H1 (cell line): ENCODE results near the gene CALM1. TPM values are rescaled to one million over a fixed set of nuclear protein-coding genes. Genes with fewer than 3 reads are reported as not detected.
A peak's percentile ranks its signal among the peaks of the same experiment; 100 is the strongest.

Experiments used
- CTCF ChIA-PET: fragments of 300-600 bp; sonication (Branson Sonifier 250); formaldehyde crosslinking; loops from one replicate; lab custom pipeline; 2021; ENCODE audit not compliant: partially characterized antibody; lab: Charles Lee
- POLR2A ChIA-PET: fragments of 300-600 bp; sonication (Branson Sonifier 250); formaldehyde crosslinking; loops from one replicate; lab custom pipeline; 2021; ENCODE audit warnings: inconsistent platforms; ENCODE audit not compliant: partially characterized antibody; lab: Charles Lee
- DNase-seq, 2 experiments: peaks; one replicate each; pipeline versions ENCODE4 v3.0.0 to v3.0.0-alpha.2; 2010 to 2022; ENCODE audit warnings: low spot score in 2 of 2, low read depth in 1 of 2, mixed read lengths in 1 of 2
- FAIRE-seq: peaks from 2 replicates; lab custom pipeline; 2011; peaks lifted over from hg19 to GRCh38; lab: Jason Lieb, UNC
- H2AFZ ChIP-seq: 2 replicates; pipeline ENCODE4 v1.8.1; 2012; ENCODE audit warnings: low read length, inconsistent platforms
- H2AK5ac ChIP-seq: 2 replicates; pipeline ENCODE4 v1.6.1; 2013; ENCODE audit warnings: low read depth, low read length
- H2BK120ac ChIP-seq: replicated peaks from 2 replicates; pipeline ENCODE3; 2013; ENCODE audit warnings: low read depth, low read length, inconsistent platforms
- H2BK12ac ChIP-seq: 2 replicates; pipeline ENCODE4 v1.6.1; 2013; ENCODE audit warnings: low read depth, low read length
- H2BK15ac ChIP-seq: 2 replicates; pipeline ENCODE4 v1.6.1; 2013; ENCODE audit warnings: low read length
- H2BK20ac ChIP-seq: 2 replicates; pipeline ENCODE4 v1.6.1; 2013; ENCODE audit warnings: low read length
- H2BK5ac ChIP-seq: 2 replicates; pipeline ENCODE4 v1.6.1; 2013; ENCODE audit warnings: low read depth, low read length
- H3K14ac ChIP-seq: 2 replicates; pipeline ENCODE4 v1.6.1; 2013; ENCODE audit warnings: inconsistent platforms; ENCODE audit not compliant: insufficient read length
- H3K18ac ChIP-seq: 2 replicates; pipeline ENCODE4 v1.6.1; 2013; ENCODE audit warnings: low read length; ENCODE audit errors: extremely low read depth
- H3K23ac ChIP-seq: 2 replicates; pipeline ENCODE4 v1.6.1; 2013; ENCODE audit warnings: inconsistent platforms; ENCODE audit not compliant: insufficient read length
- H3K23me2 ChIP-seq: 2 replicates; pipeline ENCODE4 v1.6.1; 2013; ENCODE audit warnings: low read depth, low read length
- H3K27ac ChIP-seq: 2 replicates; pipeline ENCODE4 v1.6.1; 2011; ENCODE audit warnings: low read depth, low read length, inconsistent platforms
- H3K27me3 ChIP-seq, 4 experiments: replicated peaks in 1 of 4; 1 replicate in 1 of 4; 2 replicates in 3 of 4; pipeline versions ENCODE4 v1.6.1 to v1.8.1; 2011 to 2013; ENCODE audit warnings: low read length in 3 of 4, mild to moderate bottlenecking in 3 of 4, inconsistent platforms in 2 of 4, mixed read lengths in 2 of 4, moderate library complexity in 1 of 4; ENCODE audit not compliant: control insufficient read depth in 3 of 4, insufficient read depth in 3 of 4; ENCODE audit errors: extremely low read depth in 1 of 4
- H3K36me3 ChIP-seq, 4 experiments: 2 replicates each; pipeline versions ENCODE4 v1.6.1 to v1.8.1; 2011 to 2013; ENCODE audit warnings: mild to moderate bottlenecking in 4 of 4, low read length in 3 of 4, moderate library complexity in 2 of 4, control low read depth in 1 of 4, inconsistent platforms in 1 of 4; ENCODE audit not compliant: insufficient read depth in 4 of 4, control insufficient read depth in 2 of 4
- H3K4ac ChIP-seq: replicated peaks from 2 replicates; pipeline ENCODE3; 2013; ENCODE audit warnings: low read length, low read depth, mixed read lengths, inconsistent platforms; ENCODE audit not compliant: insufficient read length
- H3K4me1 ChIP-seq, 4 experiments: replicated peaks in 1 of 4; 1 replicate in 1 of 4; 2 replicates in 3 of 4; pipeline versions ENCODE4 v1.6.1 to v1.8.1; 2011 to 2013; ENCODE audit warnings: low read length in 3 of 4, inconsistent platforms in 2 of 4, mixed read lengths in 1 of 4; ENCODE audit not compliant: insufficient read depth in 4 of 4, control insufficient read depth in 3 of 4
- H3K4me2 ChIP-seq, 2 experiments: 2 replicates each; pipeline versions ENCODE4 v1.6.1 to v1.8.1; 2011 to 2013; ENCODE audit warnings: low read depth in 2 of 2, low read length in 2 of 2, control low read depth in 1 of 2, inconsistent platforms in 1 of 2, mild to moderate bottlenecking in 1 of 2; ENCODE audit not compliant: insufficient read depth in 1 of 2
- H3K4me3 ChIP-seq, 4 experiments: fragments of 200-600, 300-600 bp in 1 of 4; sonication (generic), shearing (Covaris generic), sonication (Bioruptor Twin) in 1 of 4; 2 replicates each; pipeline versions ENCODE4 v1.5.1 to v1.8.1; 2011 to 2016; ENCODE audit warnings: low read length in 4 of 4, low read depth in 3 of 4, control low read depth in 2 of 4, inconsistent platforms in 2 of 4, mild to moderate bottlenecking in 2 of 4, mixed read lengths in 1 of 4, moderate library complexity in 1 of 4; ENCODE audit not compliant: insufficient read depth in 2 of 4; ENCODE audit errors: extremely low read depth in 1 of 4
- H3K56ac ChIP-seq: replicated peaks from 2 replicates; pipeline ENCODE3; 2013; ENCODE audit warnings: low read depth, mild to moderate bottlenecking, mixed read lengths, low read length, inconsistent platforms; ENCODE audit not compliant: insufficient read length
- H3K79me1 ChIP-seq: 2 replicates; pipeline ENCODE4 v1.6.1; 2013; ENCODE audit warnings: low read depth, low read length, control low read depth
- H3K79me2 ChIP-seq, 2 experiments: 2 replicates each; pipeline versions ENCODE4 v1.6.1 to v1.8.1; 2012 to 2013; ENCODE audit warnings: low read length in 2 of 2, mild to moderate bottlenecking in 2 of 2, inconsistent platforms in 1 of 2; ENCODE audit not compliant: insufficient read depth in 2 of 2, control insufficient read depth in 1 of 2
- H3K9ac ChIP-seq, 4 experiments: replicated peaks in 1 of 4; 1 replicate in 1 of 4; 2 replicates in 3 of 4; pipeline versions ENCODE4 v1.6.1 to v1.8.1; 2011 to 2013; ENCODE audit warnings: low read depth in 3 of 4, low read length in 3 of 4, control low read depth in 2 of 4, mild to moderate bottlenecking in 2 of 4, moderate library complexity in 2 of 4, inconsistent platforms in 1 of 4; ENCODE audit errors: extremely low read depth in 1 of 4
- H3K9me3 ChIP-seq, 2 experiments: 2 replicates each; pipeline versions ENCODE4 v1.6.1 to v1.8.1; 2012 to 2013; ENCODE audit warnings: mild to moderate bottlenecking in 2 of 2, moderate library complexity in 2 of 2, control low read depth in 1 of 2, inconsistent platforms in 1 of 2, low read depth in 1 of 2, low read length in 1 of 2, mixed read lengths in 1 of 2; ENCODE audit not compliant: insufficient read depth in 2 of 2
- H4K20me1 ChIP-seq, 2 experiments: replicated peaks in 1 of 2; 2 replicates each; pipeline versions ENCODE3 to v1.8.1; 2011 to 2013; ENCODE audit warnings: inconsistent platforms in 2 of 2, low read length in 2 of 2, mild to moderate bottlenecking in 1 of 2; ENCODE audit not compliant: insufficient read depth in 2 of 2, control insufficient read depth in 1 of 2
- H4K5ac ChIP-seq: 2 replicates; pipeline ENCODE4 v1.6.1; 2013; ENCODE audit warnings: low read length, low read depth, mixed read lengths, inconsistent platforms; ENCODE audit not compliant: insufficient read length
- H4K8ac ChIP-seq: 2 replicates; pipeline ENCODE4 v1.8.0; 2013; ENCODE audit warnings: mild to moderate bottlenecking, moderate library complexity, low read length, inconsistent platforms; ENCODE audit not compliant: insufficient read depth; ENCODE audit errors: extremely low read depth
- H4K91ac ChIP-seq: replicated peaks from 2 replicates; pipeline ENCODE3; 2013; ENCODE audit warnings: low read length, mixed read lengths, inconsistent platforms; ENCODE audit not compliant: insufficient read length
- EP300 ChIP-seq, 2 experiments: IDR thresholded peaks; 1 replicate in 1 of 2; 2 replicates in 1 of 2; pipeline ENCODE4 v1.6.1; 2011 to 2012; ENCODE audit warnings: low read depth in 2 of 2, low read length in 2 of 2, mild to moderate bottlenecking in 2 of 2, borderline replicate concordance in 1 of 2, inconsistent platforms in 1 of 2, moderate library complexity in 1 of 2
- EZH2 ChIP-seq: fragments of 200-600 bp; sonication (generic); IDR thresholded peaks from 2 replicates; pipeline ENCODE4 v1.7.1; 2012; ENCODE audit warnings: low read depth, mild to moderate bottlenecking, moderate library complexity, low read length, inconsistent platforms; ENCODE audit not compliant: severe bottlenecking
- HDAC2 ChIP-seq, 2 experiments: fragments of 300-600 bp in 1 of 2; sonication (generic) in 1 of 2; IDR thresholded peaks; 2 replicates each; pipeline ENCODE4 v1.6.1; 2011 to 2012; ENCODE audit warnings: low read depth in 2 of 2, low read length in 2 of 2, mild to moderate bottlenecking in 2 of 2, moderate library complexity in 2 of 2, borderline replicate concordance in 1 of 2, inconsistent platforms in 1 of 2
- KDM4A ChIP-seq: IDR thresholded peaks from one replicate; pipeline ENCODE4 v1.7.1; 2012; ENCODE audit warnings: low read depth, mild to moderate bottlenecking, moderate library complexity, low read length, inconsistent platforms; ENCODE audit not compliant: severe bottlenecking
- KDM5A ChIP-seq: fragments of 200-600 bp; IDR thresholded peaks from 2 replicates; pipeline ENCODE4 v1.7.1; 2012; ENCODE audit warnings: mild to moderate bottlenecking, low read length, inconsistent platforms, mixed read lengths
- POLR2A ChIP-seq, 2 experiments: IDR thresholded peaks; 1 replicate in 1 of 2; 2 replicates in 1 of 2; pipeline ENCODE4 v1.6.1; 2011; ENCODE audit warnings: low read depth in 2 of 2, low read length in 2 of 2, mild to moderate bottlenecking in 2 of 2; ENCODE audit errors: control extremely low read depth in 1 of 2
- RBBP5 ChIP-seq: IDR thresholded peaks from 2 replicates; pipeline ENCODE4 v1.7.1; 2012; ENCODE audit warnings: low read depth, mild to moderate bottlenecking, inconsistent platforms, low read length, moderate library complexity, borderline replicate concordance
- RFX5 ChIP-seq: IDR thresholded peaks from 2 replicates; pipeline ENCODE4 v1.6.1; 2011; ENCODE audit warnings: low read depth, low read length, improper control_type of control experiment, borderline replicate concordance
- SAP30 ChIP-seq: fragments of 300-600 bp; sonication (generic); IDR thresholded peaks from 2 replicates; pipeline ENCODE4 v1.7.1; 2012; ENCODE audit warnings: low read length, moderate library complexity, mild to moderate bottlenecking, inconsistent platforms; ENCODE audit not compliant: insufficient read depth, insufficient replicate concordance
- SRF ChIP-seq: IDR thresholded peaks from 2 replicates; pipeline ENCODE4 v1.6.1; 2011; ENCODE audit warnings: mild to moderate bottlenecking, low read depth, low read length, moderate library complexity
- WGBS, 2 experiments: shearing (Covaris generic) in 1 of 2; methylation state at CpG; one replicate each; pipeline versions ENCODE4 v1.1.6 to v1.1.7; 2013 to 2015; ENCODE audit warnings: low lambda C conversion rate in 2 of 2, mixed read lengths in 2 of 2, inconsistent platforms in 1 of 2, low coverage in 1 of 2, missing lambda C conversion rate in 1 of 2; ENCODE audit not compliant: insufficient replicate concordance in 2 of 2, insufficient coverage in 1 of 2, insufficient read length in 1 of 2; ENCODE audit errors: extremely low coverage in 1 of 2, missing lambda C conversion rate in 1 of 2; 5-methylcytosine and 5-hydroxymethylcytosine counted together
- polyA plus RNA-seq, 7 experiments: library from polyadenylated mRNA; depleted of rRNA in 3 of 7; stranded (reverse) in 5 of 7; unstranded in 2 of 7; fragments of >200 nt in 5 of 7; fragments of 200-250 nt in 2 of 7; gene quantifications; 1 replicate in 5 of 7; 2 replicates in 1 of 7; 4 replicates in 1 of 7; pipeline versions ENCODE4 v1.2.1 to v1.2.3, GENCODE V29; 2011 to 2013; ENCODE audit warnings: missing spikeins in 2 of 7, mixed read lengths in 2 of 7
- total RNA-seq: library from RNA; stranded (reverse); fragmentation: NEBNext Ultra II Directional; extraction: Animal tissue kit (Norgen Biotek cat#: 25700); gene quantifications from 2 replicates; pipeline ENCODE4 v1.2.1, GENCODE V29; 2021

Gene CALM1
- total and polyA plus RNA-seq, 2 of the 8 experiments (the other 6 are each of a cell fraction or from before 2014, with no cell fraction given): 285 to 422 TPM

DNA sequence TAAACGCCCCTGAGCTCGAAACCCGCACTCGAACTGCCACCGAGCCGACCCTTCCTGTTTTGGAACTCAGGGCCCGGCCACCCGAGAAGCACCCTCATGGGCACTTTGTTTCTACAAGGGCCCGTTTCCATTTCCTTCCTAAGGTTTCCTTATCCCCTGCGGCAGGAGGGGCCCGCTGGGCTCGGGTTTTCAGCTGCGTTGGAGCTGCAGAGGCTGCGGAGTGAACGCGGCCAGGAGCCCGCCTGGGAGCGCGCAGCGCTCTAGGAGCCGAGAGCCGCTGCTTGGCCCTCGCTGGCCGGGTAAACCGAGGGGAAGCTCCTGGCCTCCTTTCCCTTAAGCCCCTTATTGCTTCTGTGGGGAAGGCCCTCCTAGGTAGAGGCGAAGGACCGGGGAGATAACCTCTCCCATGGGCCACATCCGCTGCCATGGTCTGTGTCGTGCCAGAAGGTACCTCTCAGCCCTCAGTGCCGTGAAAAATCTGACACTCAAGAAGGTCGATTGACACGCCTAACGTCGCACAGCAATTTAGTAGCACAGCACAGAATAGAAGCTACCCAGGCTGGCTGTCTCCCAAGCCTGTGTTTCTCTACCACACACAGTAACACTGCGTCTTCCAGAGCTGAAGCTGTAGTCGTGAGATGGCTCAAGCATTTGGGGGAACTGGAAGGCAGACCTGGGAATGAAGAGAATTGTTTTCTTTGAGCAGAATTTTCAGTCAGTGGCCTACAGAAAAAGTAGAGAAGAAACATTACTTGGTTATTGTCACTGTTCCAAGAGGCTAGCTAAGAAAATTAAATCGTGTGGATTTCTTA lies 12.9 kb upstream of the CALM1 start:
- peak overlapping the region; percentile 68 to 80 (median 73) for H3K9ac ChIP-seq
- H2BK120ac ChIP-seq: no peak overlapping the region
- no peak overlapping the region for H2AK5ac ChIP-seq
- ChIA-PET POLR2A (interaction anchor here (0.8 to 8.9 kb wide), 17 partner anchors 9 to 277 kb away, joined by 3 to 104 read pairs (median 4); partner anchors contain the start of gene CALM1), CTCF (interaction anchor here (0.5 to 1.9 kb wide), 13 partner anchors 9 to 1670 kb away, joined by 3 to 8 read pairs (median 4); no protein-coding TSS in a partner anchor)
- no peak overlapping the region for H4K91ac ChIP-seq
- H4K20me1 ChIP-seq: no peaks in the 10 kb centered on the region
- H3K9me3 ChIP-seq: no peaks in the 10 kb centered on the region
- WGBS, 2 experiments: 16% methylated on average over 37 of the region's 37 CpGs; no CpG with 5 or more reads in 1 of the 2 experiments
- H3K56ac ChIP-seq: no peak overlapping the region
- H3K18ac ChIP-seq: peak overlapping the region; percentile 68
- peaks cover 3 to 17% (median 6%) of the 10 kb centered on the region in 4 experiments; a peak in 6 of 7 replicates for H3K4me1 ChIP-seq
- H3K14ac ChIP-seq: no peak overlapping the region
- FAIRE-seq (no peak), DNase-seq (peak in 1 of 2 experiments; percentile 69)
- peak overlapping the region; percentile 92; the same call in 1 of the 2 replicates for H4K8ac ChIP-seq
- H3K4me2 ChIP-seq: peak overlapping the region; percentile 85 to 97
- no peak overlapping the region; the same call in 1 of the 2 replicates for H2BK15ac ChIP-seq
- H3K79me2 ChIP-seq: no peaks in the 10 kb centered on the region
- H2BK5ac ChIP-seq: peak overlapping the region; percentile 80
- peak overlapping the region; percentile 30 to 78 (median 62) for H3K4me3 ChIP-seq
- H3K27me3 ChIP-seq: peaks cover 0 to 3% (median 0%) of the 10 kb centered on the region in 4 experiments; a peak in 1 of 7 replicates
- H3K23me2 ChIP-seq: peaks cover 11% of the 10 kb centered on the region; the same call in 1 of the 2 replicates
- H3K27ac ChIP-seq: peak overlapping the region; percentile 70; the same call in 1 of the 2 replicates
- no peaks in the 10 kb centered on the region for H3K79me1 ChIP-seq
- peak overlapping the region; percentile 51 for H4K5ac ChIP-seq
- peak overlapping the region; percentile 6 for H3K4ac ChIP-seq
- H2BK12ac ChIP-seq: 0 out of 2 replicates have a peak overlapping the region, but pooled peaks have one; percentile 40
- no peak overlapping the region; the same call in 1 of the 2 replicates for H2BK20ac ChIP-seq
- peak overlapping the region; percentile 94 for H2AFZ ChIP-seq
- H3K23ac ChIP-seq: no peak overlapping the region
- H3K36me3 ChIP-seq: no peaks in the 10 kb centered on the region
- TF ChIP-seq EP300 (IDR thresholded peaks at IDR 0.05; ENCODE audit: borderline replicate concordance in 1 of 2, low read depth in 2 of 2, low read length in 2 of 2) (no peak), SAP30 (no peak), KDM4A (peak; percentile 13), SRF (no peak), HDAC2 (IDR thresholded peaks at IDR 0.05; ENCODE audit: borderline replicate concordance in 1 of 2, low read depth in 2 of 2, low read length in 2 of 2) (no peak), RBBP5 (peak; percentile 69; the same call in 1 of the 2 replicates), RFX5 (no peak), EZH2 (no peak), POLR2A (IDR thresholded peaks at IDR 0.05; ENCODE audit: control extremely low read depth in 1 of 2, low read depth in 2 of 2, low read length in 2 of 2) (peak in 1 of 2 experiments; percentile 36; a peak in 1 of 3 replicates), KDM5A (no peak)
